H9 (cell line): ENCODE data around the gene RYR1. TPM values are rescaled to one million over a fixed set of nuclear protein-coding genes. Genes with fewer than 3 reads are reported as not detected.

Experiments used
- DNase-seq: peaks from one replicate; pipeline ENCODE4 v3.0.0-alpha.2; 2017
- H2AFZ ChIP-seq: one replicate; pipeline ENCODE4 v1.6.1; 2013; ENCODE audit warnings: mild to moderate bottlenecking, low read length, control low read depth, moderate library complexity
- H2AK5ac ChIP-seq: 2 replicates; pipeline ENCODE4 v1.6.1; 2013; ENCODE audit warnings: low read length, control low read depth, mixed read lengths; ENCODE audit not compliant: insufficient read length
- H2BK120ac ChIP-seq: one replicate; pipeline ENCODE4 v1.6.1; 2013; ENCODE audit warnings: low read depth, mild to moderate bottlenecking, low read length, control low read depth, inconsistent platforms; ENCODE audit not compliant: poor library complexity, severe bottlenecking
- H2BK12ac ChIP-seq: 2 replicates; pipeline ENCODE4 v1.6.1; 2013; ENCODE audit warnings: low read length, control low read depth, mixed read lengths, low read depth; ENCODE audit not compliant: insufficient read length
- H2BK15ac ChIP-seq: 2 replicates; pipeline ENCODE4 v1.6.1; 2013; ENCODE audit warnings: low read depth, low read length, control low read depth
- H2BK20ac ChIP-seq: one replicate; pipeline ENCODE4 v1.6.1; 2013; ENCODE audit warnings: low read depth, mild to moderate bottlenecking, low read length, control low read depth, inconsistent platforms; ENCODE audit not compliant: poor library complexity, severe bottlenecking
- H2BK5ac ChIP-seq: 2 replicates; pipeline ENCODE4 v1.6.1; 2013; ENCODE audit warnings: low read length, control low read depth, mixed read lengths; ENCODE audit not compliant: insufficient read length
- H3K14ac ChIP-seq: 2 replicates; pipeline ENCODE4 v1.6.1; 2013; ENCODE audit warnings: low read length, control low read depth; ENCODE audit not compliant: insufficient read depth
- H3K18ac ChIP-seq: 2 replicates; pipeline ENCODE4 v1.6.1; 2013; ENCODE audit warnings: low read depth, mild to moderate bottlenecking, mixed read lengths, low read length, control low read depth; ENCODE audit not compliant: insufficient read length
- H3K23ac ChIP-seq: 2 replicates; pipeline ENCODE4 v1.6.1; 2013; ENCODE audit warnings: low read length, control low read depth, mixed read lengths, low read depth; ENCODE audit not compliant: insufficient read length
- H3K23me2 ChIP-seq: 2 replicates; pipeline ENCODE4 v1.6.1; 2013; ENCODE audit warnings: low read depth, mild to moderate bottlenecking, mixed read lengths, low read length, control low read depth; ENCODE audit not compliant: insufficient read length, poor library complexity, severe bottlenecking
- H3K27ac ChIP-seq: 2 replicates; pipeline ENCODE4 v1.5.1; 2013; ENCODE audit warnings: low read length, control low read depth, mixed read lengths, low read depth; ENCODE audit not compliant: insufficient read length
- H3K27me3 ChIP-seq: 2 replicates; pipeline ENCODE4 v1.6.1; 2013; ENCODE audit warnings: low read length, control low read depth, inconsistent platforms; ENCODE audit not compliant: insufficient read depth
- H3K4ac ChIP-seq: 2 replicates; pipeline ENCODE4 v1.6.1; 2013; ENCODE audit warnings: low read depth, mild to moderate bottlenecking, control low read depth, inconsistent platforms, low read length, moderate library complexity
- H3K4me1 ChIP-seq: 2 replicates; pipeline ENCODE4 v1.6.1; 2013; ENCODE audit warnings: low read length, control low read depth, inconsistent platforms; ENCODE audit not compliant: insufficient read depth
- H3K4me2 ChIP-seq: 2 replicates; pipeline ENCODE4 v1.6.1; 2013; ENCODE audit warnings: low read length, control low read depth, mixed read lengths; ENCODE audit not compliant: insufficient read length, insufficient read depth
- H3K56ac ChIP-seq: 2 replicates; pipeline ENCODE4 v1.6.1; 2013; ENCODE audit warnings: low read depth, mild to moderate bottlenecking, mixed read lengths, low read length, control low read depth; ENCODE audit not compliant: insufficient read length
- H3K79me1 ChIP-seq: 2 replicates; pipeline ENCODE4 v1.6.1; 2013; ENCODE audit warnings: low read depth, mild to moderate bottlenecking, moderate library complexity, low read length, control low read depth, inconsistent platforms; ENCODE audit not compliant: insufficient read depth, poor library complexity, severe bottlenecking
- H3K79me2 ChIP-seq: 2 replicates; pipeline ENCODE4 v1.6.1; 2013; ENCODE audit warnings: low read length, control low read depth, inconsistent platforms; ENCODE audit not compliant: insufficient read depth
- H3K9ac ChIP-seq: 2 replicates; pipeline ENCODE4 v1.6.1; 2013; ENCODE audit warnings: low read length, control low read depth, mixed read lengths; ENCODE audit not compliant: insufficient read length; ENCODE audit errors: extremely low read depth
- H3K9me3 ChIP-seq: one replicate; pipeline ENCODE4 v1.6.1; 2013; ENCODE audit warnings: low read depth, low read length, inconsistent platforms; ENCODE audit not compliant: control insufficient read depth
- H3T11ph ChIP-seq: one replicate; pipeline ENCODE4 v1.6.1; 2013; ENCODE audit warnings: mild to moderate bottlenecking, low read length, control low read depth, inconsistent platforms
- H4K20me1 ChIP-seq: one replicate; pipeline ENCODE4 v1.6.1; 2013; ENCODE audit not compliant: control insufficient read depth, insufficient read length, insufficient read depth
- H4K5ac ChIP-seq: 2 replicates; pipeline ENCODE4 v1.6.1; 2013; ENCODE audit warnings: low read depth, mild to moderate bottlenecking, mixed read lengths, low read length, control low read depth; ENCODE audit not compliant: insufficient read length
- H4K8ac ChIP-seq: replicated peaks from 2 replicates; pipeline ENCODE4 v1.6.1; 2013; ENCODE audit warnings: low read length, control low read depth, mixed read lengths, low read depth; ENCODE audit not compliant: insufficient read length
- H4K91ac ChIP-seq: 2 replicates; pipeline ENCODE4 v1.6.1; 2013; ENCODE audit warnings: low read depth, mild to moderate bottlenecking, moderate library complexity, mixed read lengths, low read length, control low read depth; ENCODE audit not compliant: insufficient read length
- H3K27ac Mint-ChIP-seq, 3 experiments: 2 replicates in 2 of 3; 3 replicates in 1 of 3; pipeline ENCODE4 v1.8.0; 2020 to 2021; ENCODE audit warnings: mixed read lengths in 3 of 3, mild to moderate bottlenecking in 1 of 3, moderate library complexity in 1 of 3
- H3K27me3 Mint-ChIP-seq: 2 replicates; pipeline ENCODE4 v1.8.0; 2021; ENCODE audit warnings: low read depth, mild to moderate bottlenecking, moderate library complexity, mixed read lengths
- H3K36me3 Mint-ChIP-seq, 3 experiments: 2 replicates in 2 of 3; 3 replicates in 1 of 3; pipeline ENCODE4 v1.8.0; 2020 to 2021; ENCODE audit warnings: low read depth in 3 of 3, mixed read lengths in 3 of 3; ENCODE audit not compliant: insufficient read depth in 1 of 3
- H3K4me1 Mint-ChIP-seq, 2 experiments: 2 replicates each; pipeline ENCODE4 v1.8.0; 2020; ENCODE audit warnings: mixed read lengths in 2 of 2
- H3K4me3 Mint-ChIP-seq, 2 experiments: 2 replicates in 1 of 2; 3 replicates in 1 of 2; pipeline ENCODE4 v1.8.0; 2020 to 2021; ENCODE audit warnings: mild to moderate bottlenecking in 2 of 2, mixed read lengths in 2 of 2, moderate library complexity in 1 of 2
- H3K9me3 Mint-ChIP-seq, 2 experiments: 2 replicates in 1 of 2; 3 replicates in 1 of 2; pipeline ENCODE4 v1.8.0; 2020; ENCODE audit warnings: mild to moderate bottlenecking in 2 of 2, mixed read lengths in 2 of 2, moderate library complexity in 1 of 2
- CTCF ChIP-seq: fragments of 200-600 bp; sonication (generic); conservative IDR thresholded peaks from 3 replicates; pipeline ENCODE4 v1.8.0; 2021; ENCODE audit warnings: antibody characterized with exemption, mild to moderate bottlenecking
- WGBS: extraction: QIAGEN DNeasy Blood & Tissue Kit; methylation state at CpG from one replicate; pipeline ENCODE4 v1.1.7; 2013; ENCODE audit warnings: missing lambda C conversion rate, low lambda C conversion rate, mixed read lengths; ENCODE audit not compliant: insufficient read length; ENCODE audit errors: extremely low coverage; 5-methylcytosine and 5-hydroxymethylcytosine counted together
- total RNA-seq: library from RNA; stranded (reverse); gene quantifications from 2 replicates; pipeline ENCODE4 v1.2.1, GENCODE V29; 2021

The RYR1 gene
- total RNA-seq, 1 experiment from 2014 or later: 8.9 TPM

GRCh38 chr19:38500450-38500849 is 67.0 kb downstream of the RYR1 start:
- Histone ChIP-seq H2AK5ac (no peak overlapping the region), H4K5ac (no peak overlapping the region), H3K4me2 (no peak overlapping the region), H2BK15ac (no peak overlapping the region), H3K18ac (no peak overlapping the region), H3K56ac (no peak overlapping the region), H3K4me1 (no peaks in the 10 kb centered on the region), H3K79me2 (no peaks in the 10 kb centered on the region; the same call in 1 of the 2 replicates), H4K8ac (no peak overlapping the region), H2BK5ac (no peak overlapping the region), H4K20me1 (no peaks in the 10 kb centered on the region), H3K27ac (no peak overlapping the region), H3K9me3 (no peaks in the 10 kb centered on the region), H2BK20ac (no peak overlapping the region), H3K14ac (no peak overlapping the region), H3K27me3 (no peaks in the 10 kb centered on the region), H3T11ph (no peak overlapping the region), H3K23me2 (no peaks in the 10 kb centered on the region), H2BK120ac (no peak overlapping the region), H4K91ac (no peak overlapping the region), H2BK12ac (no peak overlapping the region), H3K4ac (no peak overlapping the region), H3K9ac (no peak overlapping the region), H2AFZ (no peak overlapping the region), H3K79me1 (no peaks in the 10 kb centered on the region), H3K23ac (no peak overlapping the region)
- Mint-ChIP-seq H3K9me3 (no peaks in the 10 kb centered on the region), H3K27me3 (no peaks in the 10 kb centered on the region; the same call in none of the 2 replicates), H3K36me3 (peaks cover 60 to 69% (median 63%) of the 10 kb centered on the region in 3 experiments), H3K4me1 (peaks cover 7% of the 10 kb centered on the region in 2 experiments), H3K4me3 (no peak overlapping the region), H3K27ac (no peak overlapping the region)
- no peak for TF ChIP-seq CTCF
- no peak for DNase-seq
- WGBS: no CpG with 5 or more reads among the region's 11 CpGs
